ENCODE measurements around the gene OPCML. TPM values are rescaled to one million over a fixed set of nuclear protein-coding genes. Genes with fewer than 3 reads are reported as not detected.

OPCML gene
- total RNA-seq, 2 experiments from 2014 or later: not detected

DNA sequence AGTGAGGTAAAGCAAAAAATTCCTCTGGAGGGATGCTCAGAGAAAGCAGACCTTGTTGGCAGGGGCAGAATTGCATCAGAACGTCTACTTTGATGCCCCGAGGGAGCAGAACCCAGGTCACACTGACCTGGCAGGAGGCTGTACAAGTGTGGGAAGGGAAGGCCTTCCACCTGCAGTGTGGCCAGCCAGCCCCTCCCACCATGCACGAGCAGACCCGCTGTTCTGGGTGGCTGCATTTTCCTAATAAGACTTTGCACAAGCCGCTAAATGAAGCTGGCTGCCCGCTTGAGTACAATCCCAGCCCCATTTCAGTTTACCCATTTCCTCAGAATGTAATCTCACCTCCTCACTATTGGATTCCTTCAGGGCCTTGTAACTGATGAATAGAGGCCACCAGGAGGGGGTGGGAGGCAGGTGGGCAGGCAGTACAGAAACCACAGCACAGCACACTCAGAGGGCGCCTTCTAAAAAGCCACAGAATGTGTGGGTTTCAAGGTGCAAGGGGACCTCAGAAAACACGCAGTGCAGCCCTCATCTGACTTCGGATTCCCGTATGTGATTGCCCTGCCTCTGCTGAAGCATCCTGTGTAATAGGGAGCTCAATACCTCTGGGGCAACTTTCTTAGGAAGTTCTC is 316.6 kb downstream of the OPCML start:
- intact Hi-C loops (cut with micrococcal nuclease): no loop called here
- CTCF ChIA-PET: no interaction called here
- POLR2A ChIA-PET: no interaction called here
- H3K4me1 Mint-ChIP-seq (ENCODE audit: low read depth): no peaks in the 10 kb centered on the region
- no peak overlapping the region for H3K4me3 Mint-ChIP-seq
- H3K36me3 Mint-ChIP-seq: no peaks in the 10 kb centered on the region
- DNase-seq: no peak
- no peak overlapping the region for H3K27ac Mint-ChIP-seq
- H3K27me3 Mint-ChIP-seq: peaks cover 4% of the 10 kb centered on the region
- no peaks in the 10 kb centered on the region for H3K9me3 Mint-ChIP-seq

DNA sequence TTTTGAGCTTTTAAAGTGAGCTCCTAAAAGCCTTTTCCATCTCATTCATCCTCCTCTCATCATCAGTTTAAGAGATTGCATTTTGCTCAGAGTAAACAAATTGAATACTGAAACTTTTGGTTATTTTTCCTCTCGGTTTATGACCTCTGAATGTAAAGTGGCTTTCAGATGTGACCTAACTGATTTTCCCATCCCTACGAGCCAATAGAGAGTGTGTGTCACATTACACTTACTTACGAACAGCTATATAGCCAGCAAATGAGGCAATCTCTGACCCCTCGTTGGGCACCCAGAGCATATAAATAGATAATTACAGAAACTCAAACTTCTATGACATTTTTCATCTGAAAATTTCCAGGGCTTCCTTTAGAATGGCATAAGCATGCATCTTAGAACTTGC is 317.7 kb downstream of the OPCML start:
- ChIA-PET POLR2A (no interaction called here), CTCF (interaction anchor here (0.5 kb wide), 1 partner anchor 994 kb away, joined by 3 read pairs; no protein-coding TSS in a partner anchor)
- H3K27ac Mint-ChIP-seq: no peak overlapping the region
- intact Hi-C loops (cut with micrococcal nuclease): no loop called here
- no peak for DNase-seq
- H3K9me3 Mint-ChIP-seq: no peaks in the 10 kb centered on the region
- H3K4me3 Mint-ChIP-seq: no peak overlapping the region
- no peaks in the 10 kb centered on the region for H3K36me3 Mint-ChIP-seq
- peaks cover 4% of the 10 kb centered on the region for H3K27me3 Mint-ChIP-seq
- no peaks in the 10 kb centered on the region for H3K4me1 Mint-ChIP-seq (ENCODE audit: low read depth)

DNA sequence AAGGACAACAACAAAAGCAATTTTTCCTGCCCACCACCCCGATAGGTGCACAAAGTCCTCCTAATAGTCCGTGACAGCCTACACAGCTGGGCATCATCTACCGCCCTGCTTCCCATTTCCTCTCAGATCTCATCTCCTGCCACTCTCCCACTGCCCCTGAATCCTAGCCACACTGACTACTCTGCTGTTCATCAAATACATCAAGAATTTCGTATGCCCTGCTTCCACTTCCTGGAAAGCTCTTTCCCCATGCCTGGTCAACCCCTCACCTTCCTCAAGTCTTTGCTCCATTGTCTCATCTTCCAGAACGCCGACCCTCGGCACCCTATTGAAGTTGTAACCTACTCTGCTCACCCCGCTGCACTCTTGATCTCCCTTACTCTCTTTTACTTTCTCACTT is 320.1 kb downstream of the OPCML start:
- no peaks in the 10 kb centered on the region for H3K36me3 Mint-ChIP-seq
- no peak for DNase-seq
- ChIA-PET CTCF (no interaction called here), POLR2A (no interaction called here)
- H3K27ac Mint-ChIP-seq: no peak overlapping the region
- peaks cover 4% of the 10 kb centered on the region for H3K27me3 Mint-ChIP-seq
- H3K4me1 Mint-ChIP-seq (ENCODE audit: low read depth): no peaks in the 10 kb centered on the region
- H3K9me3 Mint-ChIP-seq: peaks cover 4% of the 10 kb centered on the region
- intact Hi-C loops (cut with micrococcal nuclease): no loop called here
- H3K4me3 Mint-ChIP-seq: no peak overlapping the region

DNA sequence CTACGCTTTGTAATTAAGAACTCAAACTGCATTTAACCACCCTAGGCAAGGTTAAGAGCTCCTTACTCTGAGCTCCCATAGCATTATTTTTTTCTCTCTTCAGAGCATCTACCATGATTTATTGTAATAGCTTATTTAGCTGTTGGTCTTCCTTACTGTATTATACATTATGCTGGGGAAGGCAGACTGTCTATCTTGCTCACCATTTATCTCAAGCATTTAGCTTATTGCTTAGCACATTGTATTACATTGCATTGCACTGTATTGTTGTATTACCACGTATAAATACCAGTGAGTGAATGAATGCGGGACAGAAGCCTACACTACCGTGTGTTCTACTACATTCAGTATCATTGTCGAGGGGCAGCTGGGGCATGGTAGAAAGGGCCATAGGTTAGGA is 324.3 kb downstream of the OPCML start:
- H3K4me1 Mint-ChIP-seq (ENCODE audit: low read depth): no peaks in the 10 kb centered on the region
- no peak for DNase-seq
- H3K9me3 Mint-ChIP-seq: peaks cover 4% of the 10 kb centered on the region
- no peak overlapping the region for H3K27ac Mint-ChIP-seq
- no peaks in the 10 kb centered on the region for H3K36me3 Mint-ChIP-seq
- CTCF ChIA-PET: no interaction called here
- H3K4me3 Mint-ChIP-seq: no peak overlapping the region
- intact Hi-C loops (cut with micrococcal nuclease): no loop called here
- no peaks in the 10 kb centered on the region for H3K27me3 Mint-ChIP-seq
- POLR2A ChIA-PET: no interaction called here

DNA sequence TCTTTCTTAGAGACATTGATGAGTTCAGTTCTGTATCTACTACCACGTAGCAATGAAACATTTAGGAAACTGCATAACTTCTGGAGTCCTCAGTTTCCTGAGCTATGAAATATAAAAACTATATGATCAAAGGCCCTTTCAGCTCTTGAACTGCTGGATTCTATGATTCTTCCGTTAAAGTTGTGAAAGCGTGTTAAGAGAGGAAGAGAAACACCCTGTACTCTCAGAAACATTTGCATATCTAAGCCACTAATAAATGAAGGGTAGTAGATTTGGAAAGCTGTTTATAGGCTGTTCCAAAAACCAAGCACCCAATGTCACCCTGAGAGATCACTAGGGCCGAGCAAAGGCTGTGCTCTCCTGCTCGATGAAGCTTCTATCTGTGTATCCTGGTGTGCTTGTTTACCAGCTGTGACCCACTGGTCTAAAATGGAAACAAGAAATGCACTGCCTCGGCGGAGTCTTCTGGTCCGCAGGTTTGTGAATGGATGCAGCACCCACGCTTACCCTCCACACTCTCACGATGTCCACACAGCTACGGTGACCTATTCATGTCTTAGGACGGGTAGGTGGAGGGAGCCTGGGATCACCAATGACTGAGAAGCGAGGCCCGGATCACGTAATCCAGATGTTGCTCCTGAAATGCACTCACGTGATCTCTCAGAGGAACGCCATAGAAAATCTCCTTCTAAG is 325.8 kb downstream of the OPCML start:
- Mint-ChIP-seq H3K27ac (no peak overlapping the region), H3K27me3 (no peaks in the 10 kb centered on the region), H3K4me1 (ENCODE audit: low read depth) (no peaks in the 10 kb centered on the region), H3K36me3 (no peaks in the 10 kb centered on the region), H3K9me3 (peaks cover 4% of the 10 kb centered on the region), H3K4me3 (no peak overlapping the region)
- intact Hi-C loops (cut with micrococcal nuclease): no loop called here
- ChIA-PET POLR2A (no interaction called here), CTCF (no interaction called here)
- no peak for DNase-seq

DNA sequence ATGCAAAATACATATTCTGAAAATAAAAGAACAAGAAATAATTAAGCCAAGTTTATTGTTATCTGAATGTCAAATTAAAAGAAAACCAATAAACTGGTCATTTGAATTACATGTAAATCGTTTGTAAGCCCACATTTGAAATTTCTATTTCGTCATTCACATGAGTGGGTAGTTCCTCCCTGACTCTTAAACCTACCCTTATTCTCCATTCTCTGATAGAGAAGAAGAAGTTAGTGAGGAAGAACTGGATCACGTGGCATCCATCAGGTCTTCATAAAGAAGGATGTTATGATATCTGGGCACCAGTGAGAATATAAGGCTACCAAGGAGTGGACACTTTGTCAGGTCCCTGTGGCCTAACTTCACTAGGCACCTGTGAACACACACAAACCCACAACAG is 328.1 kb downstream of the OPCML start:
- POLR2A ChIA-PET: no interaction called here
- peaks cover 4% of the 10 kb centered on the region for H3K9me3 Mint-ChIP-seq

DNA sequence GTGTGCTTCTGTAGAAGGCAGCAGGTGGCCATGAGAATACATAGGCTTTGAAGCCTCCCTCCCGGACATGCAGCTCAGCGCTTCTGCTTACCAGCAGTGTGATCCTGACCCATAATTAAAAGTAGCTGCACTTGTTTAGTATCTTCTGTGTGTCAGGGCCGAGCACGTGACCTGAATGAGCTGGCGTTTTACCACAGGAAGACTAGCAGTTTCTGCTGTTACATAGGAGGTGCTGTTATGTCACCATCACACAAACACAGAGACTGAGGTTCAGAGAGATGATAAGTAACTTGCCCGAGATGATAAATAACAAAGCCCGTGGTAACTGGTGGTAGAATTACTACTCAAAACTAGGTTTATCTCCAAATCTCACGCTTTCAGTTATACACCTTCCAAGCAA is 329.5 kb downstream of the OPCML start:
- no peaks in the 10 kb centered on the region for H3K36me3 Mint-ChIP-seq
- ChIA-PET CTCF (no interaction called here), POLR2A (no interaction called here)
- H3K27ac Mint-ChIP-seq: no peak overlapping the region
- no peak overlapping the region for H3K4me3 Mint-ChIP-seq
- no peaks in the 10 kb centered on the region for H3K4me1 Mint-ChIP-seq (ENCODE audit: low read depth)
- H3K9me3 Mint-ChIP-seq: peaks cover under 1% of the 10 kb centered on the region
- intact Hi-C loops (cut with micrococcal nuclease): no loop called here
- DNase-seq: no peak
- no peaks in the 10 kb centered on the region for H3K27me3 Mint-ChIP-seq

More for the DNA sequence above, 328.1 kb downstream of the OPCML start:
- no peak overlapping the region for H3K27ac Mint-ChIP-seq
- H3K27me3 Mint-ChIP-seq: no peaks in the 10 kb centered on the region
- H3K4me1 Mint-ChIP-seq (ENCODE audit: low read depth): no peaks in the 10 kb centered on the region
- no peak for DNase-seq
- CTCF ChIA-PET: no interaction called here
- intact Hi-C loops (cut with micrococcal nuclease): no loop called here
- no peak overlapping the region for H3K4me3 Mint-ChIP-seq
- no peaks in the 10 kb centered on the region for H3K36me3 Mint-ChIP-seq

DNA sequence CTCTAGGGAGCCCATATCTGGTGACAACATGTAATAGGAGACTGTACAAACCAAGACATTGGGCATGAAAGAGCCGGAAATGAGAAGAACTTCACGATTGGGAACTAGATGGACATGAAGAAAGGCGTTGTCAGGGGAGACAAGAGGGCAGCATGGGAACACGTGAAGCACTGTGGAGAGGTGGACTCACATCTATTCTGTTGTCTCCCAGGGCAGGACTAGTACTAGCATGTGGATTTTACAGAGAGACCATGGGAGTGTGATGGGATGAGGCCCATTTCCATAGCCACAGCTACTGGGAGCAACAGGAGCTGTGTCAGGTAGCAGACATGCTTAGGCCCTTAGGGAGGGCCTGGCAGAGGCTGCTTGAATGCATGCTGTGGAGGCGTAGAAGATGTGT is 333.9 kb downstream of the OPCML start:
- ChIA-PET CTCF (no interaction called here), POLR2A (no interaction called here)
- Mint-ChIP-seq H3K9me3 (no peaks in the 10 kb centered on the region), H3K4me3 (no peak overlapping the region), H3K27me3 (peaks cover 6% of the 10 kb centered on the region), H3K27ac (no peak overlapping the region), H3K4me1 (ENCODE audit: low read depth) (no peaks in the 10 kb centered on the region), H3K36me3 (no peaks in the 10 kb centered on the region)
- DNase-seq: no peak
- intact Hi-C loops (cut with micrococcal nuclease): no loop called here

DNA sequence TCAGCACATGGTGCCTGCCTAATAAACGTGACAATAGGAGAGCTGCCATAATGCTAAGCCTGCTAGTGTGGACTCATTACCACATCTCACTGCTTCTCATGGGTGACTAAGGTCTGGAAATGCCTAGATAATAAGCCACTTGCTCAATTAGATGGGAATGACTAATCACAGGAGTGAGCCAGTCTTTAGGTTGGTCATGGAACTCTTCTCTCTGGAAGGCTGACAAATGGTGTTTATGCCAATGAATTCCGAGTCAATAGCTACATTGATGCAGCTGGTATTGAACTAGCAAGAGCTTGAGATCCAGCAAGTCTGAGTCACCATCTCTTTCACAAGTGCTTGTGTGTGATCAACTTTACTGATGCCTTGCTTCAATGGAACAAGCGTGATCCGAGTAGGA is 334.9 kb downstream of the OPCML start:
- Mint-ChIP-seq H3K4me1 (ENCODE audit: low read depth) (no peaks in the 10 kb centered on the region), H3K36me3 (no peaks in the 10 kb centered on the region), H3K27ac (no peak overlapping the region), H3K4me3 (no peak overlapping the region), H3K27me3 (peaks cover 6% of the 10 kb centered on the region), H3K9me3 (no peaks in the 10 kb centered on the region)
- CTCF ChIA-PET: no interaction called here
- POLR2A ChIA-PET: no interaction called here
- intact Hi-C loops (cut with micrococcal nuclease): no loop called here
- DNase-seq: no peak

DNA sequence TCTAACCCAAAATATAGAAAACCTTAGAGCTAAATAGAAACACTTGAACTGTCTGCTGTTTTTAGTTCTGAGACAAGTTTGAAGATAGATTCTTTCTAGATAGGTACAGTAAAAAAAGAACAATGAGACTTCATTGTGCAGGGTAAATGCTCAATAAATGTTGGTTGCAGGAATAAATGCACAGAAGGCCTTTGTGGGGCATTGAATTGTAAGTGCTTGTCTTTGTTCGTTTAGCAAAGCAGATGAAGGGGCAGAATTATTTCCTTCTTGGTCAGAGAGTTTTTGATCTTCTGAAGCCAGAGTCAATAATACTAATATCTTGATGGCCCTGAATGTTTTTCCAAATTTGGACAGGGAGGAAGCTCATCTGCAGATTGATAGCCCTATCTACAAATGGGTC is 340.4 kb downstream of the OPCML start:
- ChIA-PET POLR2A (no interaction called here), CTCF (no interaction called here)
- Mint-ChIP-seq H3K27me3 (peaks cover 6% of the 10 kb centered on the region), H3K36me3 (no peaks in the 10 kb centered on the region), H3K9me3 (no peaks in the 10 kb centered on the region), H3K27ac (no peak overlapping the region), H3K4me1 (ENCODE audit: low read depth) (no peaks in the 10 kb centered on the region), H3K4me3 (no peak overlapping the region)
- DNase-seq: no peak
- intact Hi-C loops (cut with micrococcal nuclease): no loop called here

DNA sequence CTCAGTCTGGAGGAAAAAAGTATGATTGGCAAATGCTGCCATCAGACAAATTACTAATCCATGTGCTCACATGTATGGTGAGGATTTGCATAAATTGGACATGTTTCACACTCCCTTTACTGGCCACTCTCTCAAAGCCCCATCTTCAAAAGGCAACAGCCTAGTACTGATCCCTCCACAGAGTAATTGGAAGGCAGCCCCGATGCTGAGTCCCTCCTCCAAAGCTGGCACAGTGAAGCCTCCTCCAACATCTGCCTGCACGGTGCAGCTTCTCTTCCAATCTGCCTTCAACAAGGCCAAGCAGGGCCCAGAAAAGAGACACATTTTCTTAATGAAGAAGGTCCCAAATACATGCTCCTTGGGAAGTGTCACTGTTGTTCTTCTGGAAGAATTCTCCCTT is 350.6 kb downstream of the OPCML start:
- ChIA-PET CTCF (no interaction called here), POLR2A (no interaction called here)
- no peaks in the 10 kb centered on the region for H3K27me3 Mint-ChIP-seq
- intact Hi-C loops (cut with micrococcal nuclease): no loop called here
- no peak for DNase-seq
- no peak overlapping the region for H3K27ac Mint-ChIP-seq
- no peak overlapping the region for H3K4me3 Mint-ChIP-seq
- no peaks in the 10 kb centered on the region for H3K9me3 Mint-ChIP-seq
- H3K4me1 Mint-ChIP-seq (ENCODE audit: low read depth): no peaks in the 10 kb centered on the region
- H3K36me3 Mint-ChIP-seq: no peaks in the 10 kb centered on the region

DNA sequence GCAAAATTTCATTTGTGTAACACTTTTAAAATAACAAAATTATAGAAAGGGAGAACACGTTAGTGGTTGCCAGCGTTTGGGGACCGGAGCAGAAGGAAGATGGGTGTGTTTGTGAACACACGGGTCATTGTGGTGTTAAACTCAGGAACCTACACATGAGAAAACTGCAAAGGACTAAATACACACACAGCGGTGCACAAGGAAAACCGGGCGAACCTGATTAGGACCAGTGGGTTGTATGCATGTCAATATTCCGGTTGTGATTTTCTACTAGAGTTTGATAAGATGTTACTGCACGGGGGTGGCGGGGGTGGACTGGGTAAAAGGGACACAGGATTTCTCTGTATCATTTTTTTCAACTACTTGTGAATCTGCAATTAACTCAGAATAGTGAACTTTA is 351.2 kb downstream of the OPCML start:
- Mint-ChIP-seq H3K4me1 (ENCODE audit: low read depth) (no peaks in the 10 kb centered on the region), H3K27me3 (no peaks in the 10 kb centered on the region), H3K4me3 (no peak overlapping the region), H3K36me3 (no peaks in the 10 kb centered on the region), H3K9me3 (no peaks in the 10 kb centered on the region), H3K27ac (no peak overlapping the region)
- ChIA-PET POLR2A (no interaction called here), CTCF (no interaction called here)
- intact Hi-C loops (cut with micrococcal nuclease): no loop called here
- no peak for DNase-seq

DNA sequence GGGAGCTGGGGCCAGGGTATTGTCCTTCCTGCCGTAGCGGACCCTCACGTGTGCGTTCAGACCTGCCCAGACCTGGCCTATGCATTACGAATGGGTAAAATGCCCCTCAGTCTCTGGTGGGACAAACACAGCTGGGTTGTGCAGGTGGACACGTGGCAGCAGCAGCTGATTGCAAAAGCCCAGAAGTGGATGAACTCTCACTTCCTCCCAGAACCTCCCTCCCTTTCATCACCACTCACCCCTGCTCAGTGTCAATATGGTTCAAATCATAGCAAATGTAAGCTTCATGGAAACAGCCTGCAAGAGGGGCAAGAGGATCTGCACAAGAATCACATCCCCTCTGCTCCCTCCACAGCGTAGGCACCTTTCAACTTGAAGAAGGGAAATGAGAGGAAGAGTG is 352.1 kb downstream of the OPCML start:
- ChIA-PET CTCF (no interaction called here), POLR2A (no interaction called here)
- Mint-ChIP-seq H3K27me3 (no peaks in the 10 kb centered on the region), H3K36me3 (no peaks in the 10 kb centered on the region), H3K4me3 (no peak overlapping the region), H3K27ac (no peak overlapping the region), H3K4me1 (ENCODE audit: low read depth) (no peaks in the 10 kb centered on the region), H3K9me3 (no peaks in the 10 kb centered on the region)
- intact Hi-C loops (cut with micrococcal nuclease): no loop called here
- no peak for DNase-seq

Data from activated CD4-positive, alpha-beta memory T cell treated with anti-CD3 and anti-CD28 coated beads for 36 hours (primary cell).